Bronchial epithelial cell (primary cell): ENCODE results near the gene ZNF24. TPM values are rescaled to one million over a fixed set of nuclear protein-coding genes. Genes with fewer than 3 reads are reported as not detected.

Source experiments
- DNase-seq: peaks from one replicate; pipeline ENCODE4 v3.0.0-alpha.2; 2010; ENCODE audit warnings: low read depth
- FAIRE-seq: peaks from 2 replicates; lab custom pipeline; 2011; peaks lifted over from hg19 to GRCh38; lab: Jason Lieb, UNC
- H3K27me3 ChIP-seq: 2 replicates; pipeline ENCODE4 v1.5.1; 2011; ENCODE audit warnings: low read length; ENCODE audit not compliant: control insufficient read depth, insufficient read depth
- H3K36me3 ChIP-seq: 2 replicates; pipeline ENCODE4 v1.5.1; 2011; ENCODE audit warnings: low read length; ENCODE audit not compliant: control insufficient read depth, insufficient read depth
- H3K4me3 ChIP-seq: 2 replicates; pipeline ENCODE4 v1.5.1; 2011; ENCODE audit warnings: mild to moderate bottlenecking, low read depth, low read length, control low read depth
- CTCF ChIP-seq: IDR thresholded peaks from 2 replicates; pipeline ENCODE4 v1.5.1; 2011; ENCODE audit warnings: mild to moderate bottlenecking, moderate library complexity, low read length, control low read depth, inconsistent platforms; ENCODE audit not compliant: insufficient read depth, severe bottlenecking
- total RNA-seq: library from RNA; depleted of rRNA; stranded (reverse); fragments of >200 nt; gene quantifications from 2 replicates; pipeline ENCODE4 v1.2.1, GENCODE V29; 2014

Gene ZNF24
- total RNA-seq, 1 donor from 2014 or later: 32.9 TPM

GRCh38 chr18:35290094-35290735 is 54.0 kb downstream of the ZNF24 start, which contains the start of gene ZSCAN30:
Gene ZSCAN30 (minus strand): TSS chr18:35290229. CDS start chr18:35264352, 25,877 bp downstream.
- Histone ChIP-seq H3K27me3 (no peaks in the 10 kb centered on the region), H3K4me3 (peak within 1 kb of the TSS; percentile 67), H3K36me3 (peaks cover 2% of the 10 kb centered on the region)
- FAIRE-seq (peak; percentile 96), DNase-seq (peak; percentile 83)
- no peak for TF ChIP-seq CTCF

- H3K27me3 ChIP-seq: no peaks in the 10 kb centered on the region
- peak overlapping the region; percentile 67 for H3K4me3 ChIP-seq
- DNase-seq (no peak), FAIRE-seq (no peak)
- no peak for TF ChIP-seq CTCF
- H3K36me3 ChIP-seq: peaks cover 1% of the 10 kb centered on the region
Observed at GRCh38 chr18:35289727-35290093, 54.5 kb downstream of the ZNF24 start.

GRCh38 chr18:35289293-35289692 is 54.9 kb downstream of the ZNF24 start:
- FAIRE-seq (no peak), DNase-seq (peak; percentile 19)
- Histone ChIP-seq H3K27me3 (no peaks in the 10 kb centered on the region), H3K4me3 (peak overlapping the region; percentile 67), H3K36me3 (peaks cover 4% of the 10 kb centered on the region)
- no peak for TF ChIP-seq CTCF

- DNase-seq (no peak), FAIRE-seq (no peak)
- H3K4me3 ChIP-seq: no peak overlapping the region
- no peaks in the 10 kb centered on the region for H3K27me3 ChIP-seq
- no peak for TF ChIP-seq CTCF
- peaks cover 8% of the 10 kb centered on the region for H3K36me3 ChIP-seq
Observed at GRCh38 chr18:35284841-35285240, 59.4 kb downstream of the ZNF24 start.

- H3K36me3 ChIP-seq: peaks cover 8% of the 10 kb centered on the region
- TF ChIP-seq CTCF: no peak
- H3K4me3 ChIP-seq: no peak overlapping the region
- no peaks in the 10 kb centered on the region for H3K27me3 ChIP-seq
- FAIRE-seq (no peak), DNase-seq (no peak)
Observed at GRCh38 chr18:35283923-35284794, 60.1 kb downstream of the ZNF24 start.
